ENCODE measurements around the gene CDH4.

Gene CDH4

DNA sequence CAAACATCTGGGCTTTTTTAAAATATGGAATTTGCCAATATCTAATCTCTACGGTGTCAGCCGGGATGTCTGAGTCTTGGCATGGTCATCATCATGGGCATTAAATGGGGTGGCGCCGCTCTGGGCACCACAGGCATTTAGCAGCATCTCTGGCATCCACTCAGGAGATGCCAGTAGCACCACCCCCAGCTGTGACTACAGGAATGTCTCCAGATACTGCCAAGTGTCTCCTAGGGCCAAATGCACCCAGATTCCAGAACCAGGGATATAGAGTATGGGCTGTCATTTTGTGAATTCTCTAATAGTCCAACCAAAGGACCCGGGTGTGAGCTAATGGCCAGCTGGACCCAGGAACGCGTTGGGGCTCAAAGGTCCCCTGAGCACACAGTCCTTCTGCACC lies 452.6 kb downstream of the CDH4 start:
- no peak for DNase-seq

DNA sequence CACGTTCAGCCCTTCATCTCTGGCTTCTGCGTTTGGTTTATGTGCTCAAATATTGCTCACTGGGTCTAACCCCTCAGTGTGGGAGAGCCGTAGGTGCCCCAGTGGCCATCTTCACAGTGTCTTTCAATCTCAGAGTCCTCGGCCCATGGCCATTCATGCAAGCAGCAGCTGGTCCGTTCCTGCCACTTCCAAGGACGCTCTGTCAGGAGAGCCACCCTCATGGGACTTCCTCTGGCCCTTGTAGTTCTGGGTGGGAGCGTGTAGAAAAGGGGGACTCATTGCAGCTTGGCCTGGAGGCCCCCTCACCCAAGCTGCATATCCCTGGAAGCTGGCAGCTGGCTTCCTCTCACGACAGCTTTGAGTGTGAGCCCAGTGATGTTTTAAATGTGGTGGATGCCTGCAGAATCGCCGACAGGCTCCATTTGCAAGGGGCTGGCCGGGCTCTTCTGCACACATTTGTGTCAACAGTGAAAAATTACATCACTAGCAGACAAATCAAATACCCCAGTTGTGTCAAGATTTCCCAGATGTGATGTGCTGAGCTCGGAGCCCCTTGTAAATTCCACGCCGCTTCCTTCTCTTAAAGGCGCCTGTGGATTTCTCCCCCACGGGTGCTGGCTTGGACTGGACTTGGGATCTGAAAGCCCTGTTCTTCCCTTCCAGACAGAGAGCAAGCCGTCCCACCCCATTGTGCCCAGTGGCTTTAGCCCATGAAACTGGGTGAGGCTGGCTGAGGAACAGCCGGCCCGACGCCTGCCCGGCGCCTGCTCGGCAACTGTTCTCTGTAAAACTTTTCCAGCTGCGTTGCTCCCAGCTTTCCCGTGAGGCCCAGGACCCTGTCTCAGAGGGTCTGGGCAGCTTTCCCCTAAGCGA lies 453.6 kb downstream of the CDH4 start:
- no peak for DNase-seq

DNA sequence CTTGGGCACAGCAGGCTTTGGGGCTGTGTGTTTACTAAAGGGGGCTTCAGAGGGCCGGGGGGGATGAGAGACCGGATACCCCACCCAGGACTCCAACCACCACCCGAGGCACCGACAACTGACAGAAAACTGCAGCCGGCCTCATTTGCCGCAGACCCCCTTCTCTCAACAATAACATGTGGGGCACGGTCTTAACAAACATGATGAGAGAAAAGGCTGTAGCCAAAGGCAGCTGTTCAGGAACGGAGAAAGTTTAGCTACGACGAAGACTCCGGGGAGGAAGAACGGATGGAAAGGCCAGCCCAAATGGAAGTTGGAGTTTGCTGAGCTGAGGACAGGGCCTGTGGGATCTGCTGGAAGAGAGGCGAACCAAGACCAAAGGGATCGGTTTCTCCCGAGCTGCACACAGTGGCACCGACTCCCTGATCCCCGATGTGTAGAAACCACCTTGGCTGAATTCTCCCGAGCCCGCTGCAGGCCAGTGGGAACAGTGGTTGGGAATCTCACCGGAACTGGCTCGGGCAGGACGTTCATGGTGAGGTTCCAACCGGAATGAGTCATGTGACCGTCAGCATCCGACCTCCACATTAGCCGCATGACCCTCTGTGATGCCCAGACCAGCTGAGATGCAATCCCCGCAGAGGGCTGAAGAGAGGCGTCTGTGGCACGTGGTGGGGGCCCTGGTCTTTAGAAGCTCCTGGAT lies 454.3 kb downstream of the CDH4 start:
- no peak for DNase-seq

DNA sequence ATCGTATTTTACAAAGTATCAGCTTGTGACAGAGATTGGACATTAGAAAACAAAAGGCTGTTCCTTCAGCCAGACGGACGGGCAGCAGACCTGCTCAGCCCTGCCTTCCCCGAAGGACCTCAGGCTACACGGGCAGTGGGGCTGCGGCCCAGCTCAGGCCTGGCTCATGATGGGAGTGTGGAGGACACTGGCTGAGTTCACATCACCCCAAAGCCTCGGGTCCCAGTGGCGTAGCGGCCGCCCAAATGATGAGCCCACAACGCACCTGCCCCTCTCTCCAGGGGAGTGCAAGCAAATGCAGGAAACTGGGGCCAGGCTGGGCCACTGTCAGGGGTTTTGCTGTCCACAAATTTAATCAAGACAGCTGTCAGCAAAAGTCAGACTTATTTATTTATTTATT lies 456.8 kb downstream of the CDH4 start:
- no peak for DNase-seq

GRCh38 chr20:61710108-61710507 lies 458.0 kb downstream of the CDH4 start:
- DNase-seq, result no peak

- DNase-seq, result no peak
Observed at GRCh38 chr20:61712688-61713087, 460.6 kb downstream of the CDH4 start.

GRCh38 chr20:61718361-61719005 lies 466.4 kb downstream of the CDH4 start:
- no peak for DNase-seq

DNA sequence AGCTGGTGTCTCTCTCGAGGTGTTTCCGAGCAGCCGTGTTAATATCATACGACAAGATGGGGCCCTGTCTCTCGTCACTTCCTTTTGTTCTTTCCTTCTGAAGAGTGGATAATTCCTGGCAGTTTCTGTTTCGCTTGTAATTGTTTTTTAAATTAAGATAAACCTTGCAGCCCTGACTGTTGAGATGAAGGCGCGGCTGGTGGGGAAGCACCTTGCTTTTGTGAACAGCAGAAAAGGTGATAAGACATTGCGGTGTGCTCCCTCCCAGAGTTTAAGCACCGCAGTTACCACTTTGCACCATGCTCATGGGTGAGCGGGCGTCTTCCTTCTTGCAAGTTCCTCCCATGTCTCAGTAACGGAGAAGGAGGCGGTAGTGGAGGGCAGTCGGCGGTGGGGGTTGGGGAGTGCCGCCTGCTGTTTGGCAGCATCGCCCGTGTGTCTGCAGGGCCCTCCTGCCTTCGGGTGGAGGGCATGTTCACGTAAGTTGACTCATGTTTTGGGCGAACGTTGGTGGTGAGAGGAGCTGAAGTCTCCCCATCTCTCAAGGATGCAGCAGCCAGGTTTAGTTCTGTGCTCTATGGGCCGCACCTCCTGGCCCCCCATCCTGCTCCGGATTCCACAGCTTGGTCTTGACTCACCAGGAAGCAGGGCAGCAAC lies 467.8 kb downstream of the CDH4 start:
- DNase-seq, result no peak

- DNase-seq, result no peak
Observed at GRCh38 chr20:61720348-61720696, 468.3 kb downstream of the CDH4 start.

DNA sequence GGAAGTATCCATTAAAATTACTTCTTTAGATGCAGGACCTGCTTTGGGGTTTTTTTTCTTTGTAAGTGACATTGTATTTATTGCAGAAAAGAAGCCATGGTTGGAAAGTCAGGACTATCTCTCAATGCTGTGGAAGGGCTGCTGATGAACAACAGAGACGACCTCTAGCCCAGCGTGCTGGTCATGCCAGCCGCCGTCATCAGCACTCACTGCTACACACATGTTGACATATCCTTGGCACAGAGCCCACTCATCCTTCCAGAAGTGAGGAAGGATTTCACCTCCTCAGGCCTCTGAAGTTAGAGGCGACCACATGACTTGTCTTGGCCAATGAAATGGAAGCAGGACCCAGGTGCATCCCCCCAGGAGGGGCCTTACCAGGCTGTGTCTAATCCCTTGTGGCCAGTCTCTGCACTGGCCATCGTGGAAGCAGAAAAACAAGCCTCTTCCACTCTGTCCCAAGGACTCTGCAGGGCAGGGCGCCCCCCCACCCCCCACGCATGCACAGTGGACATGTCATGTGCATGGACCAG lies 470.2 kb downstream of the CDH4 start:
- no peak for DNase-seq

- no peak for DNase-seq
Observed at GRCh38 chr20:61723529-61724257, 471.6 kb downstream of the CDH4 start.

DNA sequence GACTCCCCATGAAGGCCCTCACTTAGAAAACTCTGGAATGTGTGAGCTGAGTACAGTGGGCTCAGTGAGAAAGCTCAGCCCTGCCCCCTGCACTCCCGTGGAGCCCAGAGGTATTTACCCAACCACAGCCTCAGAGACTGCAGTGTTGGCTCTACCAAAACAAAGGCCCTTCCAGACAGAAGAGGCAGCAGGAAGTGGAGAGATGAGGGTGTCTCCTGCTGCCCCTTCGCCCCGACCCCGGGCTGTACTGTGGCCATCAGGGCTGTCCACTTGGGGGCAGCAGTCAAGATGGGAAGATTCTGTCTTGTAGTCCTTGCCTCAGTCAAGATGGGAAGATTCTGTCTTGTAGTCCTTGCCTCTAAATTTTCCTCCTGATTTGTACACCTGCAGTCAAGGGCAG lies 472.3 kb downstream of the CDH4 start:
- DNase-seq, result no peak

DNA sequence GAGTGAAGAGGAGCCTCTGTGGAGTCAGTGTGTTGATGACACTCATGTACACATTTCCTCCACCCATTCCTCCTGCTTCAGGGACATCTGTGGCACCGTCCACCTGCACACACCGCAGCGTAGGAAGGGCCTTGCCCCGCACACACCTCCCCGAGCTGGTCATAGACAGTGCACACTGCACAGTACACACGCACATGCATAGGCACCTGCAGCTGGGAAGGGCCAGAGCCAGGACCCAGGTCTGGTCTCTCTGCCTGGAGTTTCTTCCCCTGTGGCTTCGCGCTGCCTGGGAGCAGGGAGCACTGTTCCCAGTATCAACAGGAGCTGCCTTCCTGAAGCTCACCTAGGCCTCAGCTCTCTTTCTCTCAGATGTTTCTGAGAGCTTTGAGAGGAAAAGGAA lies 473.1 kb downstream of the CDH4 start:
- DNase-seq, result no peak

DNA sequence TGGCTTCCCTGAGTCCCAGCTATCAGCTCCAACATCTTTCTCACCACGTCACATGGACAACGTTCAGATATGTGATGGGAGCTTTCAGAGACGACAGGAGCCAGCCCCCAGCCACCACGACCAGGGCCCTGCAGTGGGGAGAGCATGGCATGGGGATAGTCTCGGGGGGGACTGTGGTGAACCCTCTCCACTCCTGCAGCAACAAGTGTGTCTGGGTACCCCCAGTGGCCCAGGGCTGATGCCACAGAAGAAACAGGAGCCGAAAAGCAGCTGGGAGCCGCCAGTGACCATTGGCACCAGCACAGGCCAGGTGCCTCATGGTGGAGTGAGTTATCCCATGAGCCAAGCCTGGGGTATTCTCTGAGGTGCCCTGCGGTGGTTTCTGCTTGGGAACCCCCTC lies 473.9 kb downstream of the CDH4 start:
- DNase-seq, result no peak

- DNase-seq, result no peak
Observed at GRCh38 chr20:61726979-61727378, 474.9 kb downstream of the CDH4 start.

GRCh38 chr20:61727761-61728160 lies 475.7 kb downstream of the CDH4 start:
- DNase-seq, result no peak

DNA sequence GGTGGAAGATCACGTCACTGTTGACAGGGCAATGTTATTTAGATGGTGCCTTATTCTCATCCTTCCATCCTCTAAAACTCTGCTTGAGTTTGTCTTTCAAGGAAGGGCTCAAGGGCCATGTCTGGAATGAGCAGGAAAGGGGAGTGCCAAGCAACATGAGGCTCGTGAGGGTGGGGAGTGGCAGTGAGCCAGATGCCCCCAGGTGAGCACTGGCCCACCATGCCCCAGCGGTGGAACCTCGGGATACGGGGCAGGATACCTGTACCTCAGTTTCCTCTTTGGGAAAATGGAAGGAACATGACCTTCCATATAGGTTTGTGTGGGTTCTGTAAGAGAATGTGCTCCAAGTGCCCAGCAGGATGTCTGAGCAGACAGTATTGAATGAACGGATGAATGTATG lies 476.3 kb downstream of the CDH4 start:
- DNase-seq, result no peak

DNA sequence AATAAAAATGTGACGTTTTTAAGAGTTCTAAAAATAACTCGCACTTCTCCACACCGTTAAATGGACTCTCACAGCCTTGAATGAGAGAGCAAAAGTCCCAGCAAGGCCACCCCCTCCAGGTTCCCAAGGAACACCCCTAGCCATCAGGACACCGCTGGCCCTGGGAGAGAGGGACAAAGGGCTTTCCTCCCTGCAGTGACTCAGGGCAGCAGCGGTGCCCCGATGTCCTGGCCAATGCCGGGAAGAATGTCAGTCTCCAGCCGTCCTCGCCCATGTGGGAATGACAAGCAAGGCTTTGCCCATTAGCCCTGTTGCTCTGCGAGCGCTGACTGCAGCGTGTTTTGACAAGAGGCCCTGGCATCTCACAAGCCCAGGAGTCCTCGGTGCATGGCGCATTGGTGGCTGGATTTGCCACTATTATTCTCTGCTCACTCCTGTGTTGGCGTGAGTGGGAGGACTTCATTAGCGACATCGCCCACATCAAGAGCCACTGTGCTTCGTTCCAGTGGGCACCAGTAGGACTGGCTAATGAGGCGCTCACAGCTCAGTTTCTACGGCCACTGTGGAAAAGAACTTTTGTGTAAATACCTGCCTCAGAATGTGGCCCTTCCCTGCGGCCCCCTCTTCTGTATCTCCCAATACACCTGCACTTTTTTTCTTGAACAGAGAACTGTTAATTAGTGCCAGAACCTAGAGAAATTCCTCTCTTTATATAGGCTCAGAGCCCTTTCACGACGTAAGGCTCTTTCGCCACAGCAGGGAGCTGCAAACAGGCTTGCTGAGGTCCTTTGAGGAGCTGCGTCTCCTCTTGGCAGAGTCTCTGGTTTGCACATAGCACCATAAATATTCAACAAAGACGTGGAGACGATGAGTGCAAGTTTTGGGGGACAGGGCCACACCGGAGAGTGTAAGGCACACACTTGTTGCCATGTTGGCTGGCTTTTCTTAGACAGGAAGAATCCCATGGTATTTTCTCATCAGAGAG lies 477.0 kb downstream of the CDH4 start:
- DNase-seq, result no peak

DNA sequence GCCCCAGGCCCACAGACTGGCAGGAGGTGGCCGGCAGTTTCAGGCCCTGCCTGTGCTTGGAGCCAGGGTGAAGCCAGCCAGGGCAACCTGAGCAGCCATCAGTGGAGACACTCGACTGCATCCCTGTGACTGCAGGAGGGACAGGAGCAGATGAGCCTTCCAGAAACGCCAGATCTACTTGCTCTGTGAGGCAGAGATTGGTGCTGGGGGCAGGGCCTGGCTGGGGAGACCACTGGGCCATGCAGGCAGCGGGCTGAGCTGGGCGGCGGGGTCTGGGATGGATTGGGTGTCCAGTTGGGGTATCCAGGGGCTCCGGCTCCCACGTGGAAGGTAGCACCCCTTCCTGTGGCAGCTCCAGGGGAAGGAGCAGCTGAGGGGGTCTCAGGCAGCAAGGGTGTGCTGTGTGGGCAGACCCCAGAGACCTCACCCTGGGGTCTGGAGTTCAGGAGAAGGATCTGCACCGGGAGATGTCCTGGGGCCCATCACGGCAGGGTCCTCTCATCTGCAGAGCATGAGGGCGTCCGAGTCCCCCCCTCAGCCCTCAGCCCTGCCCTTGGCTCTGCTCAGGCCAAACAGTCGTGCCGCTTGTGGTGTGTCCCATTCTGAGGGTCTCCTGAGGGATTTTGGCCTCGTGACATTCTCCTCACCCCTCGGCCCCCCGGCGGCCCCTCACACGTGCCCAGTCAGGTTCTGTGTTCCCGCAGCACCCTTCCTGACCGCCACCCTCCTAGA lies 478.7 kb downstream of the CDH4 start:
- DNase-seq, result no peak

DNA sequence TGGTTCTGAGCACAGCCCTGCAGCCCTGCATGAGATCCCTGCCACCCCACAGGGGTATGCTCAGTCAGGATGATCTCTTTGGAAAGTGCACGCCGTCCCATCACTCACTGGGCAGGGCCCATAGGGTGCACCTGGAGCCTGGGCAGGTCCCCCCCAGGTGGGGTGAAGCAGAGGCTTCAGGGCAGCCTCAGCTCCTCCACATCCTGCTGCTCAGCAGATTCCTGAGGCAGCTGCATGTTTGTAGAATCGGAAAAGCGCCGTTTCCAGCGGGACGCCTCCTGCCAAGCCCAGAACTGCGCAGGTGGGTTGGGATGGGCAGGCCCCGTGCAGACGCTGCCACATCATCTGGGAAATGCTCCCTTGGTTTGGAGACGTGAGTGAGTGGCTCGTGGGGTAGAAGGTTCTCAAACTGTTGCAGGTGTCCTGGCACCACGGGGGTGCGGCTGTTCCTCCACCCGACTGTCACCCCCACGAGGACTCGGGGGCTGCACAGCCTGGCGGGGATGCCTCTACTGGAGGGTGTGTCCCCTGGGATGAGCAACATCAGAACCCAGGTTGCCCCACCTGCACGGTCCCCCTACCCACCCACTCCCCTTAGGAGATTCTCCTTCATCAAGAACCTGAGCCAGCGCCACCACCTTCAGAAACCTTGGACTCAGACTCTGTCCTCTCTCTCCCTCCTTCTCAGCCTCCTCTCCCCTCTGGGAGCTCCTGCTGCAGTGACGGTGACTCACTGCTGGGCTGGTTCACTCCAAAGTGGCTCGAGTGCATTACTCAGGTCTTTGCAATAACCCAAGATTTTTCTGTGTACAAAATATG lies 479.5 kb downstream of the CDH4 start:
- DNase-seq, result no peak

Measured in NCI-H774 (cell line).